CD14-positive monocyte (primary cell): ENCODE results near the gene DHRS3. TPM values are rescaled to one million over a fixed set of nuclear protein-coding genes. Genes with fewer than 3 reads are reported as not detected.

Source experiments
- DNase-seq, 3 donors: peaks; one replicate each; pipeline ENCODE4 v3.0.0-alpha.2; 2011 to 2022
- H2AFZ ChIP-seq: 2 replicates; pipeline ENCODE4 v1.6.0; 2012; ENCODE audit warnings: mild to moderate bottlenecking, low read depth, low read length, inconsistent platforms; ENCODE audit not compliant: insufficient read depth, poor library complexity, severe bottlenecking
- H3K27ac ChIP-seq, 2 donors: 1 replicate in 1 of 2; 2 replicates in 1 of 2; pipeline ENCODE4 v1.5.1; 2012 to 2013; ENCODE audit warnings: low read length in 2 of 2, control low read depth in 1 of 2, inconsistent platforms in 1 of 2, low read depth in 1 of 2, mild to moderate bottlenecking in 1 of 2
- H3K27me3 ChIP-seq, 2 donors: one replicate each; pipeline versions ENCODE4 v1.6.0 to v1.6.1; 2011 to 2013; ENCODE audit warnings: low read length in 2 of 2; ENCODE audit not compliant: control insufficient read depth in 2 of 2, insufficient read depth in 2 of 2
- H3K36me3 ChIP-seq, 2 donors: replicated peaks in 1 of 2; 1 replicate in 1 of 2; 2 replicates in 1 of 2; pipeline versions ENCODE4 v1.5.1 to v1.6.1; 2012 to 2013; ENCODE audit warnings: low read length in 2 of 2, control low read depth in 1 of 2, inconsistent platforms in 1 of 2, mild to moderate bottlenecking in 1 of 2; ENCODE audit not compliant: insufficient read depth in 2 of 2, control insufficient read depth in 1 of 2
- H3K4me1 ChIP-seq, 2 donors: 1 replicate in 1 of 2; 2 replicates in 1 of 2; pipeline versions ENCODE4 v1.5.1 to v1.6.1; 2012 to 2013; ENCODE audit warnings: low read length in 2 of 2, control low read depth in 1 of 2, inconsistent platforms in 1 of 2, mild to moderate bottlenecking in 1 of 2, moderate library complexity in 1 of 2; ENCODE audit not compliant: insufficient read depth in 2 of 2, control insufficient read depth in 1 of 2
- H3K4me2 ChIP-seq: replicated peaks from 2 replicates; pipeline ENCODE3; 2012; ENCODE audit warnings: low read length, moderate library complexity, mild to moderate bottlenecking; ENCODE audit not compliant: poor library complexity, severe bottlenecking; ENCODE audit errors: extremely low read depth
- H3K4me3 ChIP-seq, 3 experiments: fragments of 200-600 bp in 1 of 3; sonication (generic) in 1 of 3; replicated peaks in 1 of 3; 1 replicate in 2 of 3; 2 replicates in 1 of 3; pipeline ENCODE4 v1.5.1; 2011 to 2013; ENCODE audit warnings: low read length in 3 of 3, mild to moderate bottlenecking in 3 of 3, control low read depth in 2 of 3, low read depth in 2 of 3, inconsistent platforms in 1 of 3, moderate library complexity in 1 of 3
- H3K79me2 ChIP-seq: 2 replicates; pipeline ENCODE4 v1.6.0; 2012; ENCODE audit warnings: mild to moderate bottlenecking, control low read depth, inconsistent platforms, low read length, moderate library complexity; ENCODE audit not compliant: insufficient read depth
- H3K9ac ChIP-seq: 2 replicates; pipeline ENCODE4 v1.6.0; 2017; ENCODE audit warnings: low read length, mild to moderate bottlenecking; ENCODE audit not compliant: insufficient read depth, poor library complexity, severe bottlenecking
- H3K9me3 ChIP-seq, 2 donors: replicated peaks in 1 of 2; 1 replicate in 1 of 2; 2 replicates in 1 of 2; pipeline versions ENCODE4 v1.5.1 to v1.6.1; 2012 to 2013; ENCODE audit warnings: low read length in 2 of 2, control low read depth in 1 of 2; ENCODE audit not compliant: control insufficient read depth in 1 of 2, insufficient read depth in 1 of 2
- H4K20me1 ChIP-seq: 2 replicates; pipeline ENCODE4 v1.6.0; 2012; ENCODE audit warnings: mild to moderate bottlenecking, low read length, control low read depth, moderate library complexity; ENCODE audit not compliant: insufficient read depth
- H3K27ac Mint-ChIP-seq, 7 donors: one replicate each; pipeline ENCODE4 v1.8.0; 2020; ENCODE audit warnings: mild to moderate bottlenecking in 7 of 7, mixed read lengths in 7 of 7, moderate library complexity in 6 of 7, inconsistent platforms in 2 of 7
- H3K27me3 Mint-ChIP-seq, 3 donors: one replicate each; pipeline ENCODE4 v1.8.0; 2021 to 2022; ENCODE audit warnings: low read depth in 3 of 3, mild to moderate bottlenecking in 3 of 3, mixed read lengths in 3 of 3, moderate library complexity in 3 of 3, inconsistent platforms in 1 of 3
- H3K36me3 Mint-ChIP-seq, 2 donors: one replicate each; pipeline ENCODE4 v1.8.0; 2020; ENCODE audit warnings: mixed read lengths in 2 of 2, inconsistent platforms in 1 of 2, mild to moderate bottlenecking in 1 of 2
- H3K4me1 Mint-ChIP-seq: one replicate; pipeline ENCODE4 v1.8.0; 2020; ENCODE audit warnings: mild to moderate bottlenecking, mixed read lengths
- H3K4me3 Mint-ChIP-seq, 2 donors: one replicate each; pipeline ENCODE4 v1.8.0; 2020; ENCODE audit warnings: mild to moderate bottlenecking in 2 of 2, mixed read lengths in 2 of 2, moderate library complexity in 1 of 2
- H3K9me3 Mint-ChIP-seq, 7 donors: one replicate each; pipeline ENCODE4 v1.8.0; 2020 to 2022; ENCODE audit warnings: mixed read lengths in 7 of 7, mild to moderate bottlenecking in 6 of 7, moderate library complexity in 6 of 7, inconsistent platforms in 2 of 7
- WGBS: methylation state at CpG from one replicate; pipeline ENCODE4 v1.1.5; 2013; ENCODE audit warnings: missing lambda C conversion rate; ENCODE audit not compliant: insufficient coverage; 5-methylcytosine and 5-hydroxymethylcytosine counted together
- intact Hi-C, 2 donors: fragments of 100-400 bp; cut with micrococcal nuclease; formaldehyde crosslinking; loops; one replicate each; pipeline versions ENCODE4 v1.15.0 to v1.15.1; 2023
- polyA plus RNA-seq, 3 donors: library from polyadenylated mRNA; depleted of rRNA in 1 of 3; unstranded in 2 of 3; stranded (reverse) in 1 of 3; fragments of 300-500 nt in 2 of 3; fragments of >200 nt in 1 of 3; fragmentation: Illumina TruSeq in 2 of 3; gene quantifications; 1 replicate in 2 of 3; 2 replicates in 1 of 3; pipeline ENCODE4 v1.2.3, GENCODE V29; 2012 to 2021
- TF ChIP-seq, protein P1 (sequence below): fragments of 200-600 bp; IDR thresholded peaks from one replicate; pipeline ENCODE4 v1.8.0; 2022; ENCODE audit warnings: antibody characterized with exemption, mild to moderate bottlenecking

DHRS3 gene
- polyA plus RNA-seq, 3 donors = 0.23 to 0.59 (median 0.29) TPM

DNA sequence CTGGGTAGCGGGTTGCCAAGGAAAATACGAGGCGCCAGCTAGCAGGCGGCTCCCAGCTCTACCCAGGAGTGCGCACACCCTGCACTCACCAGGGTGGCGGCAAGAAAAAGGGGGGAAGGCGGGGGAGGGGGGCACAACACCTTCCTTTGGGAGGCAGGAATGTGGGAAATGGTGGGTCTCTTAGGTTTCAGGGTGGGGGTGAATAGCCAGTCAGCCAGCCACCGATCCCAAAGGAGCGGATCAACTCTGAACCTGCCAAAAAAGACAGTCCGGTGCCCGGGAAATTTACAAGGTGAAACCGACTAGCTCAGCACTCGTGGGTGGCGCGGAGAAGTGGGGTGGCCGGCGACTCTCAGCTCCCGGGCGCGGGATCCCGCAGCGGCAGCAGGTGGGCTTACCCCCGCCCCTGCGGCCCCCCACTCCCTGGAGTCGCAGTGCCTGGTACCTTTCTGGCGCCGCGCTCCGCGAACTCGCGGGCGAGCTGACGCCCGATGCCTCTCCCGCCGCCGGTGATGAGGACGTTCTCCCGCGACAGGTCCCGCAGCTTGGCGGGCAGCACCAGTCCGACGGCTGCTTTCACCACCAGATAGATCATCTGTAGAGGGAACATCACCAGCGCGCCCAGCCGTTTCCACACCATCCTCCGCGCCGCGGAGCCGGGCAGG, 1.2 kb downstream of the DHRS3 start:
- Histone ChIP-seq H4K20me1 (no peaks in the 10 kb centered on the region), H3K27ac (peak overlapping the region in 1 of 2 donors; percentile 63), H3K4me1 (peaks cover 67 to 70% of the 10 kb centered on the region in 2 donors), H3K79me2 (peaks cover 9% of the 10 kb centered on the region), H3K27me3 (peaks cover 0 to 36% of the 10 kb centered on the region in 2 donors), H2AFZ (peak overlapping the region; percentile 50), H3K4me3 (peak overlapping the region; percentile 47 to 81 (median 52)), H3K9me3 (no peaks in the 10 kb centered on the region), H3K36me3 (no peaks in the 10 kb centered on the region), H3K9ac (peak overlapping the region; percentile 62), H3K4me2 (peak overlapping the region; percentile 91)
- intact Hi-C loops = loop anchor here in 1 of 2 donors (2.0 kb wide), 1 partner anchor 20 kb away; no protein-coding TSS in a partner anchor
- Mint-ChIP-seq H3K27ac (peak overlapping the region in 6 of 7 donors; percentile 2 to 89 (median 86)), H3K4me1 (peaks cover 59% of the 10 kb centered on the region), H3K27me3 (peaks cover 35 to 48% (median 41%) of the 10 kb centered on the region in 3 donors), H3K9me3 (peaks cover 0 to 10% (median 5%) of the 10 kb centered on the region in 7 donors), H3K4me3 (peak overlapping the region; percentile 96 to 98), H3K36me3 (peaks cover 7 to 22% of the 10 kb centered on the region in 2 donors)
- TF ChIP-seq, protein P1, sequence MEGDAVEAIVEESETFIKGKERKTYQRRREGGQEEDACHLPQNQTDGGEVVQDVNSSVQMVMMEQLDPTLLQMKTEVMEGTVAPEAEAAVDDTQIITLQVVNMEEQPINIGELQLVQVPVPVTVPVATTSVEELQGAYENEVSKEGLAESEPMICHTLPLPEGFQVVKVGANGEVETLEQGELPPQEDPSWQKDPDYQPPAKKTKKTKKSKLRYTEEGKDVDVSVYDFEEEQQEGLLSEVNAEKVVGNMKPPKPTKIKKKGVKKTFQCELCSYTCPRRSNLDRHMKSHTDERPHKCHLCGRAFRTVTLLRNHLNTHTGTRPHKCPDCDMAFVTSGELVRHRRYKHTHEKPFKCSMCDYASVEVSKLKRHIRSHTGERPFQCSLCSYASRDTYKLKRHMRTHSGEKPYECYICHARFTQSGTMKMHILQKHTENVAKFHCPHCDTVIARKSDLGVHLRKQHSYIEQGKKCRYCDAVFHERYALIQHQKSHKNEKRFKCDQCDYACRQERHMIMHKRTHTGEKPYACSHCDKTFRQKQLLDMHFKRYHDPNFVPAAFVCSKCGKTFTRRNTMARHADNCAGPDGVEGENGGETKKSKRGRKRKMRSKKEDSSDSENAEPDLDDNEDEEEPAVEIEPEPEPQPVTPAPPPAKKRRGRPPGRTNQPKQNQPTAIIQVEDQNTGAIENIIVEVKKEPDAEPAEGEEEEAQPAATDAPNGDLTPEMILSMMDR = no peak
- 2% methylated on average over 36 of the region's 53 CpGs for WGBS
- peak in 1 of 3 donors; percentile 38 for DNase-seq

DNA sequence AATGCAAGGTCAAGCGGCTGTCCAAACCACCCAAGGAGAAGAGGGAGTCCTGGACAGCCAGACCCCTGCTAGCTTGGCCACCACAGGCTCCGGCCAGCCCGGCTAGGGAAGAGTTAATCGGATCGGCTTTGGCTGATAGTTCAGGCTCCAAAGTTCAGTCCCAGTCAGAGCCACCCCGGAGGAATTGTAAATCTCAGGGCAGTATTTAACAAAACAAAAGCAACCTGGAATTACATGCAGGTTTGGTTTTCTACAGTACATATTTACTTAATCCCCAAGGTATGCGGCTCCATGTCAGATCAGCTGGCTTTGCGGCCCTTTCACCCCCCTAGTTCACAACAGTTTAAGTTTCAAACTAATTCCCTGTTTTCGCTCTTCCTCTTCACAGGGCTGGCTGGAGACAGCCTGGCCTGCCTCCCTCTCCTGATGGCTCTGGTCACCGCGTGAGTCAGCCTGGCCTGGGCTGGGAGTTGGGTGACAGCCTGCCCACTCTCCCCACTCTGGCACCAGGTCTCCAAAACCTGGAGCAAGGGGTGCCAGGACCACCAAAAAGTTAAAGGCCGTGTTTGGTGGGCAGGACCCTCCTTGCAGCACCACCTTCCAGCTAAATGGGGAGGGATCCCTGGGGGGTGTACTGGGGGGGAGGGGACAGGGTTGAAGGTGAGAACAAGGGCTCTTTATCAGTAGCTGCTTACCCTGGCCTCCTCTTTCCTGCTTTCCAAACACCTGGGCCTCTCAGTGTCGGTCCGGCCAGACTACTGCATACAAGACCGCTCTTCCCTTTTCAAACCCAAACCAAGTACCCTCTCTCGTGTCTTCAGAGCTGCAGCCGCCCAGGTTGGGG, 1.9 kb downstream of the DHRS3 start:
- Histone ChIP-seq H3K27me3 (peaks cover 0 to 36% of the 10 kb centered on the region in 2 donors), H3K36me3 (no peaks in the 10 kb centered on the region), H3K4me2 (peak overlapping the region; percentile 91), H3K4me1 (peaks cover 67 to 70% of the 10 kb centered on the region in 2 donors), H3K9me3 (no peaks in the 10 kb centered on the region), H3K9ac (peak overlapping the region; percentile 62), H3K27ac (peak overlapping the region; percentile 26 to 63), H3K79me2 (peaks cover 9% of the 10 kb centered on the region), H3K4me3 (peak overlapping the region; percentile 46 to 81 (median 52)), H4K20me1 (no peaks in the 10 kb centered on the region), H2AFZ (no peak overlapping the region)
- Mint-ChIP-seq H3K9me3 (peaks cover 0 to 10% (median 5%) of the 10 kb centered on the region in 7 donors), H3K27ac (peak overlapping the region; percentile 67 to 94 (median 88)), H3K4me3 (peak overlapping the region; percentile 96 to 98), H3K4me1 (peaks cover 59% of the 10 kb centered on the region), H3K36me3 (peaks cover 7 to 21% of the 10 kb centered on the region in 2 donors), H3K27me3 (peaks cover 35 to 45% (median 41%) of the 10 kb centered on the region in 3 donors)
- intact Hi-C loops = loop anchor here in 1 of 2 donors (1.0 to 2.0 kb wide), 2 partner anchors 11 to 19 kb away; no protein-coding TSS in a partner anchor
- peak in 2 of 3 donors; percentile 74 to 78 for DNase-seq
- TF ChIP-seq, protein P1 = no peak
- WGBS = 10% methylated on average over 10 of the region's 17 CpGs
